H1 (cell line): ENCODE data around the gene IL17RE. TPM values are rescaled to one million over a fixed set of nuclear protein-coding genes. Genes with fewer than 3 reads are reported as not detected.

Experiments used
- CTCF ChIA-PET: fragments of 300-600 bp; sonication (Branson Sonifier 250); formaldehyde crosslinking; loops from one replicate; lab custom pipeline; 2021; ENCODE audit not compliant: partially characterized antibody; lab: Charles Lee
- POLR2A ChIA-PET: fragments of 300-600 bp; sonication (Branson Sonifier 250); formaldehyde crosslinking; loops from one replicate; lab custom pipeline; 2021; ENCODE audit warnings: inconsistent platforms; ENCODE audit not compliant: partially characterized antibody; lab: Charles Lee
- DNase-seq, 2 experiments: peaks; one replicate each; pipeline versions ENCODE4 v3.0.0 to v3.0.0-alpha.2; 2010 to 2022; ENCODE audit warnings: low spot score in 2 of 2, low read depth in 1 of 2, mixed read lengths in 1 of 2
- FAIRE-seq: peaks from 2 replicates; lab custom pipeline; 2011; peaks lifted over from hg19 to GRCh38; lab: Jason Lieb, UNC
- H2AFZ ChIP-seq: 2 replicates; pipeline ENCODE4 v1.8.1; 2012; ENCODE audit warnings: low read length, inconsistent platforms
- H2AK5ac ChIP-seq: 2 replicates; pipeline ENCODE4 v1.6.1; 2013; ENCODE audit warnings: low read depth, low read length
- H2BK120ac ChIP-seq: replicated peaks from 2 replicates; pipeline ENCODE3; 2013; ENCODE audit warnings: low read depth, low read length, inconsistent platforms
- H2BK12ac ChIP-seq: 2 replicates; pipeline ENCODE4 v1.6.1; 2013; ENCODE audit warnings: low read depth, low read length
- H2BK15ac ChIP-seq: 2 replicates; pipeline ENCODE4 v1.6.1; 2013; ENCODE audit warnings: low read length
- H2BK20ac ChIP-seq: 2 replicates; pipeline ENCODE4 v1.6.1; 2013; ENCODE audit warnings: low read length
- H2BK5ac ChIP-seq: 2 replicates; pipeline ENCODE4 v1.6.1; 2013; ENCODE audit warnings: low read depth, low read length
- H3K14ac ChIP-seq: 2 replicates; pipeline ENCODE4 v1.6.1; 2013; ENCODE audit warnings: inconsistent platforms; ENCODE audit not compliant: insufficient read length
- H3K18ac ChIP-seq: 2 replicates; pipeline ENCODE4 v1.6.1; 2013; ENCODE audit warnings: low read length; ENCODE audit errors: extremely low read depth
- H3K23ac ChIP-seq: 2 replicates; pipeline ENCODE4 v1.6.1; 2013; ENCODE audit warnings: inconsistent platforms; ENCODE audit not compliant: insufficient read length
- H3K23me2 ChIP-seq: 2 replicates; pipeline ENCODE4 v1.6.1; 2013; ENCODE audit warnings: low read depth, low read length
- H3K27ac ChIP-seq: 2 replicates; pipeline ENCODE4 v1.6.1; 2011; ENCODE audit warnings: low read depth, low read length, inconsistent platforms
- H3K27me3 ChIP-seq, 4 experiments: replicated peaks in 1 of 4; 1 replicate in 1 of 4; 2 replicates in 3 of 4; pipeline versions ENCODE4 v1.6.1 to v1.8.1; 2011 to 2013; ENCODE audit warnings: low read length in 3 of 4, mild to moderate bottlenecking in 3 of 4, inconsistent platforms in 2 of 4, mixed read lengths in 2 of 4, moderate library complexity in 1 of 4; ENCODE audit not compliant: control insufficient read depth in 3 of 4, insufficient read depth in 3 of 4; ENCODE audit errors: extremely low read depth in 1 of 4
- H3K36me3 ChIP-seq, 4 experiments: 2 replicates each; pipeline versions ENCODE4 v1.6.1 to v1.8.1; 2011 to 2013; ENCODE audit warnings: mild to moderate bottlenecking in 4 of 4, low read length in 3 of 4, moderate library complexity in 2 of 4, control low read depth in 1 of 4, inconsistent platforms in 1 of 4; ENCODE audit not compliant: insufficient read depth in 4 of 4, control insufficient read depth in 2 of 4
- H3K4ac ChIP-seq: replicated peaks from 2 replicates; pipeline ENCODE3; 2013; ENCODE audit warnings: low read length, low read depth, mixed read lengths, inconsistent platforms; ENCODE audit not compliant: insufficient read length
- H3K4me1 ChIP-seq, 4 experiments: replicated peaks in 1 of 4; 1 replicate in 1 of 4; 2 replicates in 3 of 4; pipeline versions ENCODE4 v1.6.1 to v1.8.1; 2011 to 2013; ENCODE audit warnings: low read length in 3 of 4, inconsistent platforms in 2 of 4, mixed read lengths in 1 of 4; ENCODE audit not compliant: insufficient read depth in 4 of 4, control insufficient read depth in 3 of 4
- H3K4me2 ChIP-seq, 2 experiments: 2 replicates each; pipeline versions ENCODE4 v1.6.1 to v1.8.1; 2011 to 2013; ENCODE audit warnings: low read depth in 2 of 2, low read length in 2 of 2, control low read depth in 1 of 2, inconsistent platforms in 1 of 2, mild to moderate bottlenecking in 1 of 2; ENCODE audit not compliant: insufficient read depth in 1 of 2
- H3K4me3 ChIP-seq, 4 experiments: fragments of 200-600, 300-600 bp in 1 of 4; sonication (generic), shearing (Covaris generic), sonication (Bioruptor Twin) in 1 of 4; 2 replicates each; pipeline versions ENCODE4 v1.5.1 to v1.8.1; 2011 to 2016; ENCODE audit warnings: low read length in 4 of 4, low read depth in 3 of 4, control low read depth in 2 of 4, inconsistent platforms in 2 of 4, mild to moderate bottlenecking in 2 of 4, mixed read lengths in 1 of 4, moderate library complexity in 1 of 4; ENCODE audit not compliant: insufficient read depth in 2 of 4; ENCODE audit errors: extremely low read depth in 1 of 4
- H3K56ac ChIP-seq: replicated peaks from 2 replicates; pipeline ENCODE3; 2013; ENCODE audit warnings: low read depth, mild to moderate bottlenecking, mixed read lengths, low read length, inconsistent platforms; ENCODE audit not compliant: insufficient read length
- H3K79me1 ChIP-seq: 2 replicates; pipeline ENCODE4 v1.6.1; 2013; ENCODE audit warnings: low read depth, low read length, control low read depth
- H3K79me2 ChIP-seq, 2 experiments: 2 replicates each; pipeline versions ENCODE4 v1.6.1 to v1.8.1; 2012 to 2013; ENCODE audit warnings: low read length in 2 of 2, mild to moderate bottlenecking in 2 of 2, inconsistent platforms in 1 of 2; ENCODE audit not compliant: insufficient read depth in 2 of 2, control insufficient read depth in 1 of 2
- H3K9ac ChIP-seq, 4 experiments: replicated peaks in 1 of 4; 1 replicate in 1 of 4; 2 replicates in 3 of 4; pipeline versions ENCODE4 v1.6.1 to v1.8.1; 2011 to 2013; ENCODE audit warnings: low read depth in 3 of 4, low read length in 3 of 4, control low read depth in 2 of 4, mild to moderate bottlenecking in 2 of 4, moderate library complexity in 2 of 4, inconsistent platforms in 1 of 4; ENCODE audit errors: extremely low read depth in 1 of 4
- H3K9me3 ChIP-seq, 2 experiments: 2 replicates each; pipeline versions ENCODE4 v1.6.1 to v1.8.1; 2012 to 2013; ENCODE audit warnings: mild to moderate bottlenecking in 2 of 2, moderate library complexity in 2 of 2, control low read depth in 1 of 2, inconsistent platforms in 1 of 2, low read depth in 1 of 2, low read length in 1 of 2, mixed read lengths in 1 of 2; ENCODE audit not compliant: insufficient read depth in 2 of 2
- H4K20me1 ChIP-seq, 2 experiments: replicated peaks in 1 of 2; 2 replicates each; pipeline versions ENCODE3 to v1.8.1; 2011 to 2013; ENCODE audit warnings: inconsistent platforms in 2 of 2, low read length in 2 of 2, mild to moderate bottlenecking in 1 of 2; ENCODE audit not compliant: insufficient read depth in 2 of 2, control insufficient read depth in 1 of 2
- H4K5ac ChIP-seq: 2 replicates; pipeline ENCODE4 v1.6.1; 2013; ENCODE audit warnings: low read length, low read depth, mixed read lengths, inconsistent platforms; ENCODE audit not compliant: insufficient read length
- H4K8ac ChIP-seq: 2 replicates; pipeline ENCODE4 v1.8.0; 2013; ENCODE audit warnings: mild to moderate bottlenecking, moderate library complexity, low read length, inconsistent platforms; ENCODE audit not compliant: insufficient read depth; ENCODE audit errors: extremely low read depth
- H4K91ac ChIP-seq: replicated peaks from 2 replicates; pipeline ENCODE3; 2013; ENCODE audit warnings: low read length, mixed read lengths, inconsistent platforms; ENCODE audit not compliant: insufficient read length
- ATF3 ChIP-seq: IDR thresholded peaks from 2 replicates; pipeline ENCODE4 v1.6.1; 2011; ENCODE audit warnings: low read depth, mild to moderate bottlenecking, low read length; ENCODE audit not compliant: insufficient read depth
- WGBS, 2 experiments: shearing (Covaris generic) in 1 of 2; methylation state at CpG; one replicate each; pipeline versions ENCODE4 v1.1.6 to v1.1.7; 2013 to 2015; ENCODE audit warnings: low lambda C conversion rate in 2 of 2, mixed read lengths in 2 of 2, inconsistent platforms in 1 of 2, low coverage in 1 of 2, missing lambda C conversion rate in 1 of 2; ENCODE audit not compliant: insufficient replicate concordance in 2 of 2, insufficient coverage in 1 of 2, insufficient read length in 1 of 2; ENCODE audit errors: extremely low coverage in 1 of 2, missing lambda C conversion rate in 1 of 2; 5-methylcytosine and 5-hydroxymethylcytosine counted together
- polyA plus RNA-seq, 7 experiments: library from polyadenylated mRNA; depleted of rRNA in 3 of 7; stranded (reverse) in 5 of 7; unstranded in 2 of 7; fragments of >200 nt in 5 of 7; fragments of 200-250 nt in 2 of 7; gene quantifications; 1 replicate in 5 of 7; 2 replicates in 1 of 7; 4 replicates in 1 of 7; pipeline versions ENCODE4 v1.2.1 to v1.2.3, GENCODE V29; 2011 to 2013; ENCODE audit warnings: missing spikeins in 2 of 7, mixed read lengths in 2 of 7
- total RNA-seq: library from RNA; stranded (reverse); fragmentation: NEBNext Ultra II Directional; extraction: Animal tissue kit (Norgen Biotek cat#: 25700); gene quantifications from 2 replicates; pipeline ENCODE4 v1.2.1, GENCODE V29; 2021

IL17RE gene
- total and polyA plus RNA-seq, 2 of the 8 experiments (the other 6 are each of a cell fraction or from before 2014, with no cell fraction given), result 3.4 to 4.9 TPM

DNA sequence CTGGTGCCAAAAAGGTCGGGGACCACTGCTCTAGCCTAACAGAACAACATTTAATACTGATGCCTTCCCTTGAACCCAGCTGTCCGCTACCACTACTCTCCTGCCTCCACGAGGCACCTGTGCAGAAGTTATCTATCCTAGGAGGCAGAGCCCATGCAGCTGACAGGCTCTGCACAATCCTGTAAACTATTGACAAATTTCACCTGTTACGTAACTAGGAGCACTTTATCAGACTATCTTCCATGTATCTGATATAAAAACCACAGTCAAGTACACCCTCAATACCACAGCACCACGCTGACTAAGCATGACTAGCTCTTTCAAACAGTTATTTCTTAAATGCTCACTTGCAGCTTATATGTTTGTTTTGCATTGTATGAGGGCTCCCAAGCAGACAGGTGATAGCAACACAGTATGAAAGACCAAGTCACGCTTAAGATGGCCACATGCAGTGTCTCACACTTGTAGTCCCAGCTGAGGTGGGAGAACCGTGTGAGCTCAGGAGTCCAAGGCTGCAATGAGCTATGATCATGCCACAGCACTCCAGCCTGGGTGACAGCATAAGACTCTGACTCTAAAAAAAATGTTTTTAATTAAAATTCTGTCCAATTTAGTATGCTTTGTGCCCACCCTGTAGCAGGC, 9.8 kb downstream of the IL17RE start:
- Histone ChIP-seq H2BK12ac (no peak overlapping the region), H3K23me2 (peaks cover 10% of the 10 kb centered on the region; the same call in 1 of the 2 replicates), H2BK5ac (no peak overlapping the region), H4K91ac (no peak overlapping the region), H3K9ac (no peak overlapping the region), H3K4me2 (no peak overlapping the region), H3K79me2 (no peaks in the 10 kb centered on the region), H3K4ac (no peak overlapping the region), H3K79me1 (no peaks in the 10 kb centered on the region), H3K18ac (no peak overlapping the region), H4K8ac (no peak overlapping the region), H3K9me3 (peaks cover 0 to 6% of the 10 kb centered on the region in 2 experiments; a peak in 2 of 4 replicates), H3K23ac (no peak overlapping the region), H2BK15ac (no peak overlapping the region), H4K20me1 (no peaks in the 10 kb centered on the region), H3K14ac (no peak overlapping the region), H2AK5ac (no peak overlapping the region), H2AFZ (no peak overlapping the region), H2BK20ac (no peak overlapping the region), H2BK120ac (no peak overlapping the region), H3K27me3 (peaks cover 0 to 18% (median 10%) of the 10 kb centered on the region in 4 experiments; a peak in 5 of 7 replicates), H3K36me3 (no peaks in the 10 kb centered on the region), H3K4me3 (no peak overlapping the region), H3K4me1 (peaks cover 0 to 19% (median 17%) of the 10 kb centered on the region in 4 experiments; a peak in 6 of 7 replicates), H4K5ac (no peak overlapping the region), H3K56ac (no peak overlapping the region), H3K27ac (no peak overlapping the region)
- FAIRE-seq (no peak), DNase-seq (no peak)
- ChIA-PET POLR2A (interaction anchor here (0.5 to 5.5 kb wide), 5 partner anchors 7 to 104 kb away, joined by 3 to 43 read pairs (median 3); partner anchors contain the start of gene IL17RE), CTCF (interaction anchor here (0.7 to 9.1 kb wide), 7 partner anchors 18 to 105 kb away, joined by 3 to 76 read pairs (median 4); partner anchors contain the start of gene CRELD1)
- 90% methylated on average over 7 of the region's 7 CpGs; no CpG with 5 or more reads in 1 of the 2 experiments for WGBS, 2 experiments
- TF ChIP-seq ATF3, result no peak
